Ascending aorta (tissue), 2 donors: ENCODE results near the gene PAPSS1. TPM values are rescaled to one million over a fixed set of nuclear protein-coding genes. Genes with fewer than 3 reads are reported as not detected.

Experiments used
- DNase-seq, 2 donors: peaks; one replicate each; pipeline ENCODE4 v3.0.0-alpha.2; 2019; ENCODE audit warnings: low spot score in 2 of 2
- H3K27ac ChIP-seq, 2 donors: fragments of 200-600 bp; sonication (generic); one replicate each; pipeline ENCODE4 v1.5.1; 2016 to 2017; ENCODE audit warnings: mild to moderate bottlenecking in 1 of 2
- H3K27me3 ChIP-seq: fragments of 200-600 bp; sonication (generic); one replicate; pipeline ENCODE4 v1.5.1; 2017
- H3K36me3 ChIP-seq, 2 donors: fragments of 200-600 bp; sonication (generic); one replicate each; pipeline ENCODE4 v1.5.1; 2016
- H3K4me1 ChIP-seq, 2 donors: fragments of 200-600 bp; sonication (generic); one replicate each; pipeline ENCODE4 v1.5.1; 2016 to 2017; ENCODE audit warnings: mild to moderate bottlenecking in 1 of 2
- H3K4me3 ChIP-seq, 2 donors: fragments of 200-600 bp; sonication (generic); one replicate each; pipeline ENCODE4 v1.5.1; 2016 to 2017; ENCODE audit warnings: mild to moderate bottlenecking in 1 of 2
- H3K9me3 ChIP-seq, 2 donors: fragments of 200-600 bp; sonication (generic); one replicate each; pipeline ENCODE4 v1.5.1; 2016
- CTCF ChIP-seq, 3 experiments: fragments of 200-600 bp in 2 of 3; fragments of 450-650 bp in 1 of 3; sonication (generic) in 2 of 3; IDR thresholded peaks; one replicate each; pipeline ENCODE4 v1.5.1; 2016 to 2019; ENCODE audit warnings: antibody characterized with exemption in 3 of 3, mild to moderate bottlenecking in 1 of 3, moderate library complexity in 1 of 3
- intact Hi-C: fragments of 100-400 bp; cut with DNase I; formaldehyde crosslinking; loops from one replicate; pipeline ENCODE4 v1.15.1; 2023
- total RNA-seq: library from RNA; depleted of rRNA; stranded (reverse); fragments of >200 nt; gene quantifications from one replicate; pipeline ENCODE4 v1.1.0, GENCODE V29; 2016

PAPSS1 gene
- total RNA-seq, 1 donor from 2014 or later = 17.9 TPM

GRCh38 chr4:107589269-107589668 lies 130.8 kb downstream of the PAPSS1 start:
- Histone ChIP-seq H3K27me3 (no peaks in the 10 kb centered on the region), H3K9me3 (peaks cover 0 to 28% of the 10 kb centered on the region in 2 donors), H3K27ac (no peak overlapping the region), H3K4me3 (no peak overlapping the region), H3K36me3 (no peaks in the 10 kb centered on the region), H3K4me1 (no peaks in the 10 kb centered on the region)
- no peak for TF ChIP-seq CTCF (IDR thresholded peaks at IDR 0.05)
- no peak for DNase-seq
- intact Hi-C loops = no loop called here

- Histone ChIP-seq H3K4me1 (no peaks in the 10 kb centered on the region), H3K27me3 (no peaks in the 10 kb centered on the region), H3K27ac (no peak overlapping the region), H3K9me3 (peaks cover 0 to 28% of the 10 kb centered on the region in 2 donors), H3K4me3 (no peak overlapping the region), H3K36me3 (no peaks in the 10 kb centered on the region)
- TF ChIP-seq CTCF (IDR thresholded peaks at IDR 0.05) = no peak
- intact Hi-C loops = no loop called here
- no peak for DNase-seq
These were observed 133.7 kb downstream of the PAPSS1 start for GRCh38 chr4:107586371-107586770.

- Histone ChIP-seq H3K4me3 (no peak overlapping the region), H3K27me3 (no peaks in the 10 kb centered on the region), H3K9me3 (peaks cover 0 to 7% of the 10 kb centered on the region in 2 donors), H3K27ac (no peak overlapping the region), H3K4me1 (no peaks in the 10 kb centered on the region), H3K36me3 (no peaks in the 10 kb centered on the region)
- no peak for DNase-seq
- TF ChIP-seq CTCF (IDR thresholded peaks at IDR 0.05) = no peak
- intact Hi-C loops = no loop called here
These were observed 140.9 kb downstream of the PAPSS1 start for GRCh38 chr4:107579099-107579498.

GRCh38 chr4:107578321-107578720 lies 141.7 kb downstream of the PAPSS1 start:
- TF ChIP-seq CTCF (IDR thresholded peaks at IDR 0.05) = no peak
- H3K27me3 ChIP-seq = no peaks in the 10 kb centered on the region
- H3K36me3 ChIP-seq = no peaks in the 10 kb centered on the region
- DNase-seq = no peak
- H3K27ac ChIP-seq = no peak overlapping the region
- no peak overlapping the region for H3K4me3 ChIP-seq
- peaks cover 0 to 7% of the 10 kb centered on the region in 2 donors for H3K9me3 ChIP-seq
- intact Hi-C loops = no loop called here
- no peaks in the 10 kb centered on the region for H3K4me1 ChIP-seq

- Histone ChIP-seq H3K36me3 (no peaks in the 10 kb centered on the region), H3K27me3 (no peaks in the 10 kb centered on the region), H3K27ac (no peak overlapping the region), H3K9me3 (peaks cover 0 to 7% of the 10 kb centered on the region in 2 donors), H3K4me1 (no peaks in the 10 kb centered on the region), H3K4me3 (no peak overlapping the region)
- intact Hi-C loops = no loop called here
- no peak for TF ChIP-seq CTCF (IDR thresholded peaks at IDR 0.05)
- DNase-seq = no peak
These were observed 142.3 kb downstream of the PAPSS1 start for GRCh38 chr4:107577743-107578142.

GRCh38 chr4:107575243-107575642 lies 144.8 kb downstream of the PAPSS1 start:
- Histone ChIP-seq H3K4me1 (no peaks in the 10 kb centered on the region), H3K9me3 (peaks cover 0 to 1% of the 10 kb centered on the region in 2 donors), H3K4me3 (no peak overlapping the region), H3K27ac (no peak overlapping the region), H3K36me3 (no peaks in the 10 kb centered on the region), H3K27me3 (no peaks in the 10 kb centered on the region)
- intact Hi-C loops = no loop called here
- no peak for TF ChIP-seq CTCF (IDR thresholded peaks at IDR 0.05)
- no peak for DNase-seq
